A549 (cell line): ENCODE results near the gene BNIP3.

Source experiments
- HDAC2 ChIP-seq: fragments of 200-600 bp; sonication (generic); IDR thresholded peaks from 2 replicates; pipeline ENCODE4 v1.6.1; 2016
- MAX ChIP-seq: IDR thresholded peaks from 2 replicates; pipeline ENCODE4 v1.6.1; 2012
- POLR2A ChIP-seq: IDR thresholded peaks from 2 replicates; pipeline ENCODE4 v1.6.1; 2012; ENCODE audit warnings: mild to moderate bottlenecking, low read length
- RNF2 ChIP-seq: fragments of 200-600 bp; sonication (generic); IDR thresholded peaks from 2 replicates; pipeline ENCODE4 v1.6.1; 2016; ENCODE audit warnings: low read depth, mild to moderate bottlenecking, antibody characterized with exemption, moderate library complexity, borderline replicate concordance
- TF ChIP-seq, protein P1 (sequence below): fragments of >200 bp; sonication (Bioruptor Twin); formaldehyde crosslinking; IDR thresholded peaks from 3 replicates; pipeline ENCODE4 v1.5.1; 2016

DNA sequence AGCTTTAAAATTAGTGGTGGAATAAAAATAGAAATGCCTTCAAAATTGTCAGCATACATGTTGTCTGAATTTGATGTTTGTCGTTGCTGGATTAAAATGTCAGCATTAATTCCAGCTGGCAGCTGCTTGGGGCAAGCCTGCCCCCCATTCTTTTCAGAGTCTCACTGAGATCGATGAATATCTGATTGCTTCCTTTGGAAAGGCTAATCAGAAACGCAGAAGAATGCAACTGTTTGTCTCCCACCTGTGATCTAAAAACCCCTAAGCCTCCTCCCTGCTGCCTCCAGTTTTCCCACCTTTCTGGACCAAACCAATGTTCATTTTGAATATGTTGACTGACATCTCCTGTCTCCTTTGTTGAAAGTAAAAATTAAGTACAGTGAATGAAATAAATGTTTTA is 27.9 kb upstream of the BNIP3 start:
- TF ChIP-seq RNF2 (no peak), POLR2A (no peak), HDAC2 (no peak), MAX (no peak)
- TF ChIP-seq, protein P1, sequence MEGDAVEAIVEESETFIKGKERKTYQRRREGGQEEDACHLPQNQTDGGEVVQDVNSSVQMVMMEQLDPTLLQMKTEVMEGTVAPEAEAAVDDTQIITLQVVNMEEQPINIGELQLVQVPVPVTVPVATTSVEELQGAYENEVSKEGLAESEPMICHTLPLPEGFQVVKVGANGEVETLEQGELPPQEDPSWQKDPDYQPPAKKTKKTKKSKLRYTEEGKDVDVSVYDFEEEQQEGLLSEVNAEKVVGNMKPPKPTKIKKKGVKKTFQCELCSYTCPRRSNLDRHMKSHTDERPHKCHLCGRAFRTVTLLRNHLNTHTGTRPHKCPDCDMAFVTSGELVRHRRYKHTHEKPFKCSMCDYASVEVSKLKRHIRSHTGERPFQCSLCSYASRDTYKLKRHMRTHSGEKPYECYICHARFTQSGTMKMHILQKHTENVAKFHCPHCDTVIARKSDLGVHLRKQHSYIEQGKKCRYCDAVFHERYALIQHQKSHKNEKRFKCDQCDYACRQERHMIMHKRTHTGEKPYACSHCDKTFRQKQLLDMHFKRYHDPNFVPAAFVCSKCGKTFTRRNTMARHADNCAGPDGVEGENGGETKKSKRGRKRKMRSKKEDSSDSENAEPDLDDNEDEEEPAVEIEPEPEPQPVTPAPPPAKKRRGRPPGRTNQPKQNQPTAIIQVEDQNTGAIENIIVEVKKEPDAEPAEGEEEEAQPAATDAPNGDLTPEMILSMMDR: no peak
